GM12865 (cell line): ENCODE data around the gene HOXB6.

Source experiments
- DNase-seq: peaks from one replicate; pipeline ENCODE4 v3.0.0; 2010; ENCODE audit warnings: low read depth
- H3K4me3 ChIP-seq: 2 replicates; pipeline ENCODE4 v1.5.1; 2011; ENCODE audit warnings: mild to moderate bottlenecking, low read depth, low read length, control low read depth
- CTCF ChIP-seq: IDR thresholded peaks from 2 replicates; pipeline ENCODE4 v1.5.1; 2011; ENCODE audit warnings: low read length, control low read depth, low read depth, inconsistent platforms; ENCODE audit not compliant: insufficient read depth; ENCODE audit errors: missing control alignments

HOXB6 gene

GRCh38 chr17:48559840-48560817, 44.7 kb downstream of the HOXB6 start:
- no peak for DNase-seq
- H3K4me3 ChIP-seq, result no peak overlapping the region
- TF ChIP-seq CTCF, result no peak

GRCh38 chr17:48559122-48559839, 45.5 kb downstream of the HOXB6 start:
- no peak for TF ChIP-seq CTCF
- no peak for DNase-seq
- H3K4me3 ChIP-seq, result no peak overlapping the region

GRCh38 chr17:48558831-48559121, 46.0 kb downstream of the HOXB6 start:
- no peak for DNase-seq
- TF ChIP-seq CTCF, result no peak
- H3K4me3 ChIP-seq, result no peak overlapping the region

- no peak for TF ChIP-seq CTCF
- DNase-seq, result no peak
- no peak overlapping the region for H3K4me3 ChIP-seq
Observed at GRCh38 chr17:48558057-48558830, 46.5 kb downstream of the HOXB6 start.

- no peak for DNase-seq
- TF ChIP-seq CTCF, result no peak
- H3K4me3 ChIP-seq, result no peak overlapping the region
Observed at GRCh38 chr17:48556576-48557401, 48.0 kb downstream of the HOXB6 start.

- no peak for TF ChIP-seq CTCF
- H3K4me3 ChIP-seq, result no peak overlapping the region
- DNase-seq, result no peak
Observed at GRCh38 chr17:48556229-48556575, 48.6 kb downstream of the HOXB6 start.
